Measurements from ENCODE around the gene ZNF565. TPM values are rescaled to one million over a fixed set of nuclear protein-coding genes. Genes with fewer than 3 reads are reported as not detected.

The ZNF565 gene
- total and polyA plus RNA-seq, 10 of the 15 experiments (the other 5 are each of a cell fraction or from before 2014, with no cell fraction given), result 0.72 to 2.2 (median 1.8) TPM

- TF ChIP-seq RELB (IDR thresholded peaks at IDR 0.05; ENCODE audit: low read depth), result peak; percentile 99
- peak; percentile 78 for TF ChIP-seq MXI1 (IDR thresholded peaks at IDR 0.05; ENCODE audit: low read depth, low read length)
- no peak for TF ChIP-seq ZBTB33 (IDR thresholded peaks at IDR 0.05)
- TF ChIP-seq NR2F1 (conservative IDR thresholded peaks at IDR 0.05), result peak; percentile 58; the same call in 1 of the 2 replicates
- peak; percentile 56; the same call in 1 of the 2 replicates for TF ChIP-seq MTA2 (IDR thresholded peaks at IDR 0.05; ENCODE audit: low read depth)
- TF ChIP-seq STAT3 (IDR thresholded peaks at IDR 0.05; ENCODE audit: low read depth, low read length), result no peak
- TF ChIP-seq CHD2 (IDR thresholded peaks at IDR 0.05; ENCODE audit: borderline replicate concordance, low read depth, low read length), result 0 out of 2 replicates have a peak, but pooled peaks have one; percentile 29
- peak; percentile 80 for TF ChIP-seq POLR2A (IDR thresholded peaks at IDR 0.05; ENCODE audit: low read depth, low read length)
- TF ChIP-seq ELK1 (IDR thresholded peaks at IDR 0.05; ENCODE audit: low read depth, low read length), result no peak; the same call in 1 of the 2 replicates
- TF ChIP-seq ESRRA (IDR thresholded peaks at IDR 0.05; ENCODE audit: low read length), result no peak
- peak; percentile 67 for TF ChIP-seq TCF3 (IDR thresholded peaks at IDR 0.05; ENCODE audit: borderline replicate concordance, insufficient read depth, low read depth, low read length)
- TF ChIP-seq BMI1 (IDR thresholded peaks at IDR 0.05; ENCODE audit: borderline replicate concordance), result no peak
- 0 out of 2 replicates have a peak, but pooled peaks have one; percentile 25 for TF ChIP-seq STAT1 (conservative IDR thresholded peaks at IDR 0.05)
- TF ChIP-seq JUND (IDR thresholded peaks at IDR 0.05; ENCODE audit: low read depth, low read length), result peak; percentile 57; the same call in 1 of the 2 replicates
- TF ChIP-seq PML (IDR thresholded peaks at IDR 0.05; ENCODE audit: low read length), result peak; percentile 56; the same call in 1 of the 2 replicates
- TF ChIP-seq ZNF622 (IDR thresholded peaks at IDR 0.05), result no peak
- peak; percentile 53 for TF ChIP-seq YY1 (IDR thresholded peaks at IDR 0.05; ENCODE audit: low read depth, low read length)
- peak; percentile 85 for TF ChIP-seq TAF1 (IDR thresholded peaks at IDR 0.05; ENCODE audit: borderline replicate concordance, low read depth, low read length)
- TF ChIP-seq CUX1 (IDR thresholded peaks at IDR 0.05; ENCODE audit: insufficient replicate concordance, low read depth, low read length), result no peak
Observed at GRCh38 chr19:36139473-36140303, 74.8 kb downstream of the ZNF565 start, which contains the start of gene CAPNS1 (continued).
